GM18951 (cell line): ENCODE results near the gene HSPB6.
A peak's percentile ranks its signal among the peaks of the same experiment; 100 is the strongest.

ENCODE experiments used
- POLR2A ChIP-seq: IDR thresholded peaks from 4 replicates; pipeline ENCODE4 v1.6.1; 2011; ENCODE audit warnings: mild to moderate bottlenecking; ENCODE audit not compliant: insufficient read length, insufficient read depth; ENCODE audit errors: extremely low read depth
- in situ Hi-C: fragments of 300-500 bp; cut with MboI; formaldehyde crosslinking; loops from one replicate; pipeline ENCODE4 v1.12.0; 2022; ENCODE audit warnings: low sequenced_read_pairs, mixed read lengths, inconsistent platforms; ENCODE audit not compliant: unreplicated experiment

The HSPB6 gene

GRCh38 chr19:35712567-35713505 lies 44.0 kb downstream of the HSPB6 start:
- in situ Hi-C loops, result no loop called here
- TF ChIP-seq POLR2A, result peak; percentile 81

- in situ Hi-C loops, result no loop called here
- peak; percentile 29 for TF ChIP-seq POLR2A
Observed at GRCh38 chr19:35710784-35711723, 45.8 kb downstream of the HSPB6 start.

- TF ChIP-seq POLR2A, result no peak
- in situ Hi-C loops, result no loop called here
Observed at GRCh38 chr19:35708391-35708790, 48.4 kb downstream of the HSPB6 start.
